Measurements from ENCODE around the gene TASOR2.

Gene TASOR2

GRCh38 chr10:5684318-5684970 lies at the start of gene TASOR2:
Gene TASOR2 (plus strand): TSS chr10:5684838. CDS start chr10:5720643, 35,805 bp downstream.
- DNase-seq (ENCODE audit: low read depth) = peak; percentile 97

- DNase-seq (ENCODE audit: low read depth) = no peak
Observed at GRCh38 chr10:5634918-5635317, 49.7 kb upstream of the TASOR2 start.

GRCh38 chr10:5638494-5638893 lies 46.1 kb upstream of the TASOR2 start:
- DNase-seq (ENCODE audit: low read depth) = no peak

- no peak for DNase-seq (ENCODE audit: low read depth)
Observed at GRCh38 chr10:5639066-5639465, 45.6 kb upstream of the TASOR2 start.

GRCh38 chr10:5640036-5640435 lies 44.6 kb upstream of the TASOR2 start:
- no peak for DNase-seq (ENCODE audit: low read depth)

GRCh38 chr10:5640501-5640900 lies 44.1 kb upstream of the TASOR2 start:
- no peak for DNase-seq (ENCODE audit: low read depth)

- DNase-seq (ENCODE audit: low read depth) = no peak
Observed at GRCh38 chr10:5641501-5641900, 43.1 kb upstream of the TASOR2 start.

- DNase-seq (ENCODE audit: low read depth) = no peak
Observed at GRCh38 chr10:5643346-5644067, 41.1 kb upstream of the TASOR2 start.

- no peak for DNase-seq (ENCODE audit: low read depth)
Observed at GRCh38 chr10:5644930-5645329, 39.7 kb upstream of the TASOR2 start.

- no peak for DNase-seq (ENCODE audit: low read depth)
Observed at GRCh38 chr10:5645375-5645774, 39.3 kb upstream of the TASOR2 start.

GRCh38 chr10:5645944-5646617 lies 38.6 kb upstream of the TASOR2 start:
- no peak for DNase-seq (ENCODE audit: low read depth)

- no peak for DNase-seq (ENCODE audit: low read depth)
Observed at GRCh38 chr10:5647507-5648240, 37.0 kb upstream of the TASOR2 start.

- no peak for DNase-seq (ENCODE audit: low read depth)
Observed at GRCh38 chr10:5648494-5649457, 35.9 kb upstream of the TASOR2 start.

- no peak for DNase-seq (ENCODE audit: low read depth)
Observed at GRCh38 chr10:5649746-5650145, 34.9 kb upstream of the TASOR2 start.

- no peak for DNase-seq (ENCODE audit: low read depth)
Observed at GRCh38 chr10:5650664-5651387, 33.8 kb upstream of the TASOR2 start.

- no peak for DNase-seq (ENCODE audit: low read depth)
Observed at GRCh38 chr10:5651388-5651764, 33.3 kb upstream of the TASOR2 start.

GRCh38 chr10:5652746-5653145 lies 31.9 kb upstream of the TASOR2 start:
- no peak for DNase-seq (ENCODE audit: low read depth)

GRCh38 chr10:5654218-5654755 lies 30.4 kb upstream of the TASOR2 start:
- no peak for DNase-seq (ENCODE audit: low read depth)

GRCh38 chr10:5655121-5655520 lies 29.5 kb upstream of the TASOR2 start:
- no peak for DNase-seq (ENCODE audit: low read depth)
